Activated B cell treated with CpG ODN at 0.5 μM for 24 hours (primary cell): ENCODE data around the gene RPAIN. TPM values are rescaled to one million over a fixed set of nuclear protein-coding genes. Genes with fewer than 3 reads are reported as not detected.
A peak's percentile ranks its signal among the peaks of the same experiment; 100 is the strongest.
"Not testable (repeated sequence)": the region's sequence is repeated elsewhere in the genome, so short reads cannot be mapped to it uniquely, and the experiment has no call there.

Experiments
- ATAC-seq: fragments of 200-7000 bp; cut with Tn5 transposase; one replicate; pipeline ENCODE4 v1.10.0; 2021; ENCODE audit warnings: low read depth, mild to moderate bottlenecking, moderate library complexity
- CTCF ChIA-PET: fragments of 350-600 bp; sonication (Branson Sonifier 250); formaldehyde crosslinking; loops from one replicate; lab custom pipeline; 2021; ENCODE audit warnings: antibody characterized with exemption; lab: Charles Lee
- POLR2A ChIA-PET: fragments of 350-600 bp; sonication (Branson Sonifier 250); formaldehyde crosslinking; loops from one replicate; lab custom pipeline; 2021; ENCODE audit warnings: antibody characterized with exemption; lab: Charles Lee
- DNase-seq: peaks from one replicate; pipeline ENCODE4 v3.0.0; 2022
- H3K27ac Mint-ChIP-seq: one replicate; pipeline ENCODE4 v1.8.0; 2020; ENCODE audit warnings: mixed read lengths
- H3K27me3 Mint-ChIP-seq: one replicate; pipeline ENCODE4 v1.8.0; 2021; ENCODE audit warnings: mixed read lengths
- H3K36me3 Mint-ChIP-seq: one replicate; pipeline ENCODE4 v1.8.0; 2021; ENCODE audit warnings: low read depth, mixed read lengths
- H3K4me1 Mint-ChIP-seq: one replicate; pipeline ENCODE4 v1.8.0; 2021; ENCODE audit warnings: mixed read lengths
- H3K4me3 Mint-ChIP-seq: one replicate; pipeline ENCODE4 v1.8.0; 2020; ENCODE audit warnings: mild to moderate bottlenecking, mixed read lengths
- H3K9me3 Mint-ChIP-seq: one replicate; pipeline ENCODE4 v1.8.0; 2020; ENCODE audit warnings: mixed read lengths
- intact Hi-C: fragments of 100-400 bp; cut with micrococcal nuclease; formaldehyde crosslinking; loops from one replicate; pipeline ENCODE4 v1.15.1; 2024
- total RNA-seq: library from RNA; stranded (reverse); gene quantifications from 2 replicates; pipeline ENCODE4 v1.2.3, GENCODE V29; 2022
- TF ChIP-seq, protein P1 (sequence below): fragments of 200-600 bp; IDR thresholded peaks from one replicate; pipeline ENCODE4 v1.8.0; 2022; ENCODE audit warnings: antibody characterized with exemption, mild to moderate bottlenecking

The RPAIN gene
- total RNA-seq, 1 donor from 2014 or later, result 87.7 TPM

DNA sequence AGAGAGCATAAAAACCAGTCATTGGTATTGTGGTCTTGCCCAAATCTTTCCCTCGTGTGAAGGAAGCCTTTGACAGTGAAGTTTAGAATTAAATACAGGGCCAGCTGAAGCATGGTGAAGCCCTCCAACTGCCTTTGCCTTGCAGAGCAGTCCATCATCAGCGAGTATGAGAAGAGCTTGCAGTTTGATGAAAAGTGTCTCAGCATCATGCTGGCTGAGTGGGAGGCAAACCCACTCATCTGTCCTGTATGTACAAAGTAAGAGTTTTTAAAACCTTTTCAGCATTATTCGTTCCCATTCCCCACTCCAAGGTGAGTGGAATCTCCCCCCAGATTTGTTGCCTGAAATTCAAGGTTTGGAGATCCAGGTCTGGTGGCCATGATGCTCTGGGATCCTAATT, 5.8 kb downstream of the RPAIN start:
- H3K4me1 Mint-ChIP-seq, result peaks cover 26% of the 10 kb centered on the region
- ATAC-seq (no peak), DNase-seq (no peak)
- H3K9me3 Mint-ChIP-seq, result no peaks in the 10 kb centered on the region
- POLR2A ChIA-PET, result interaction anchor here (0.7 kb wide), 1 partner anchor 38 kb away, joined by 3 read pairs; no protein-coding TSS in a partner anchor
- intact Hi-C loops, result no loop called here
- H3K27me3 Mint-ChIP-seq, result no peaks in the 10 kb centered on the region
- CTCF ChIA-PET, result interaction anchor here (1.9 kb wide), 1 partner anchor 14 kb away, joined by 7 read pairs; the partner anchor contains the start of gene C1QBP
- H3K27ac Mint-ChIP-seq, result no peak overlapping the region
- TF ChIP-seq, protein P1, sequence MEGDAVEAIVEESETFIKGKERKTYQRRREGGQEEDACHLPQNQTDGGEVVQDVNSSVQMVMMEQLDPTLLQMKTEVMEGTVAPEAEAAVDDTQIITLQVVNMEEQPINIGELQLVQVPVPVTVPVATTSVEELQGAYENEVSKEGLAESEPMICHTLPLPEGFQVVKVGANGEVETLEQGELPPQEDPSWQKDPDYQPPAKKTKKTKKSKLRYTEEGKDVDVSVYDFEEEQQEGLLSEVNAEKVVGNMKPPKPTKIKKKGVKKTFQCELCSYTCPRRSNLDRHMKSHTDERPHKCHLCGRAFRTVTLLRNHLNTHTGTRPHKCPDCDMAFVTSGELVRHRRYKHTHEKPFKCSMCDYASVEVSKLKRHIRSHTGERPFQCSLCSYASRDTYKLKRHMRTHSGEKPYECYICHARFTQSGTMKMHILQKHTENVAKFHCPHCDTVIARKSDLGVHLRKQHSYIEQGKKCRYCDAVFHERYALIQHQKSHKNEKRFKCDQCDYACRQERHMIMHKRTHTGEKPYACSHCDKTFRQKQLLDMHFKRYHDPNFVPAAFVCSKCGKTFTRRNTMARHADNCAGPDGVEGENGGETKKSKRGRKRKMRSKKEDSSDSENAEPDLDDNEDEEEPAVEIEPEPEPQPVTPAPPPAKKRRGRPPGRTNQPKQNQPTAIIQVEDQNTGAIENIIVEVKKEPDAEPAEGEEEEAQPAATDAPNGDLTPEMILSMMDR, result no peak
- peaks cover 89% of the 10 kb centered on the region for H3K36me3 Mint-ChIP-seq
- no peak overlapping the region for H3K4me3 Mint-ChIP-seq

GRCh38 chr17:5429191-5429887, 9.4 kb downstream of the RPAIN start:
- H3K9me3 Mint-ChIP-seq, result no peaks in the 10 kb centered on the region
- TF ChIP-seq, protein P1, result no peak
- no peaks in the 10 kb centered on the region for H3K27me3 Mint-ChIP-seq
- peak overlapping the region; percentile 47 for H3K27ac Mint-ChIP-seq
- DNase-seq, result no peak
- ChIA-PET CTCF (no interaction called here), POLR2A (interaction anchor here (1.2 to 1.8 kb wide), 3 partner anchors 8 to 10 kb away, joined by 4 to 7 read pairs (median 5); partner anchors contain the start of genes C1QBP, NUP88 and RPAIN)
- intact Hi-C loops, result no loop called here
- no peak for ATAC-seq
- peaks cover 90% of the 10 kb centered on the region for H3K36me3 Mint-ChIP-seq
- no peak overlapping the region for H3K4me3 Mint-ChIP-seq
- H3K4me1 Mint-ChIP-seq, result peaks cover 6% of the 10 kb centered on the region

- POLR2A ChIA-PET, result interaction anchor here (1.7 kb wide), 1 partner anchor 7 kb away, joined by 5 read pairs; no protein-coding TSS in a partner anchor
- peak overlapping the region; percentile 61 for H3K27ac Mint-ChIP-seq
- intact Hi-C loops, result no loop called here
These were observed 10.5 kb downstream of the RPAIN start for GRCh38 chr17:5430413-5430999.

DNA sequence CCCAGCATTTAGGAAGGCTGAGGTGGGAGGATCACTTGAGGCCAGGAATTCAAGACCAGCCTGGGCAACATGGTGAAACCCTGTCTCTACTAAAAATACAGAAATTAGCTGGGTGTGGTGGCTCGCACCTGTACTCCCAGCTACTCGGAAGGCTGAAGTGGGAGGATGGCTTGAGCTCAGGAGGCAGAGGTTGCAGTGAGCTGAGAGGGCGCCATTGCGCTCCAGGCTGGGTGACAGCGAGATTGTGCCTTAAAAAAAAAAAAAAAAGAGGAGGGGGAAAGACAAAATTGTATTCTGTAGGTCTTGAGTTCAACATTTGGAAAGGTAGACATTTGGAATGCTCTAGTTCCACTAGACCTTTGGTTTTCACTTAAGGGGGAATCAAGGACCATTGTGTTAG, 11.3 kb downstream of the RPAIN start:
- intact Hi-C loops, result not testable (repeated sequence)
- peaks cover 88% of the 10 kb centered on the region for H3K36me3 Mint-ChIP-seq

More at GRCh38 chr17:5430413-5430999, 10.5 kb downstream of the RPAIN start:
- Mint-ChIP-seq H3K36me3 (peaks cover 90% of the 10 kb centered on the region), H3K9me3 (no peaks in the 10 kb centered on the region), H3K27me3 (no peaks in the 10 kb centered on the region), H3K4me1 (peaks cover 5% of the 10 kb centered on the region), H3K4me3 (no peak overlapping the region)
- no peak for DNase-seq
- ATAC-seq, result no peak
- TF ChIP-seq, protein P1, result no peak
- CTCF ChIA-PET, result interaction anchor here (0.6 to 1.2 kb wide), 2 partner anchors 9 to 11 kb away, joined by 3 to 4 read pairs; no protein-coding TSS in a partner anchor

DNA sequence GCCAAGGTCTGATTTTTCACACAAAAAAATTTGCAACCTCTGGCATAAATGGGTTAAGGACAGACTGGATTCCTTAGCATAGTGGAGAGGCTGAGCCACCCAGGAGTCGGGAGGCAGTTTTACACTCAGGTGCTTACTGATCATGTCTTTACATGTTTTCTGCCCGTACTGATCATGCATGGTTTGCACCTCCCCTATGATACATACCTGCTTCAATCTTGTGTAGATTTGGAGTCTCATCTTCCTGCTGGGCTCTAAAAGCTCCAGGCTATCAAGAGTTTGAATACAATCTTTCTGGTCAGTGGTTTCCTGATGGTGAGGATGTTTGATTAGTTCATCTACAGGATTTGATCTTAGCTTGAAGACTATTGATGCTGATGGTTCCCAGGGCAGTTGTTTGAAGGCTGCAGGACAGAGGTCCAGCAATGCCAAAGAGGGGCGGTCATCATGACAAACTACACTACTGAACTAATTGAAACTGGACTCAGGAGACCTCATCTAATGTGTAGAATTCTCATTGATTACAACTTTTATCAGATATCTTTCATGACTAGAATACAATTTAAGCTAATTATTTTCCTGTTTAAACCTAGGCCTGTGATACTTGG, 12.1 kb downstream of the RPAIN start:
- ATAC-seq, result no peak
- Mint-ChIP-seq H3K9me3 (no peaks in the 10 kb centered on the region), H3K4me1 (peaks cover 16% of the 10 kb centered on the region), H3K27me3 (no peaks in the 10 kb centered on the region), H3K27ac (no peak overlapping the region), H3K4me3 (no peak overlapping the region), H3K36me3 (peaks cover 92% of the 10 kb centered on the region)
- intact Hi-C loops, result no loop called here
- ChIA-PET POLR2A (no interaction called here), CTCF (no interaction called here)
- TF ChIP-seq, protein P1, result no peak
- no peak for DNase-seq

More for the DNA sequence above, 11.3 kb downstream of the RPAIN start:
- H3K4me1 Mint-ChIP-seq, H3K4me3 Mint-ChIP-seq, H3K27ac Mint-ChIP-seq, DNase-seq, POLR2A ChIA-PET, H3K9me3 Mint-ChIP-seq, H3K27me3 Mint-ChIP-seq, ATAC-seq: not testable (repeated sequence)
- CTCF ChIA-PET, result interaction anchor here (1.2 kb wide), 1 partner anchor 10 kb away, joined by 3 read pairs; no protein-coding TSS in a partner anchor
